ENCODE results near the gene AGBL1. TPM values are rescaled to one million over a fixed set of nuclear protein-coding genes. Genes with fewer than 3 reads are reported as not detected.

The AGBL1 gene
- total RNA-seq, 1 experiment from 2014 or later, result not detected

DNA sequence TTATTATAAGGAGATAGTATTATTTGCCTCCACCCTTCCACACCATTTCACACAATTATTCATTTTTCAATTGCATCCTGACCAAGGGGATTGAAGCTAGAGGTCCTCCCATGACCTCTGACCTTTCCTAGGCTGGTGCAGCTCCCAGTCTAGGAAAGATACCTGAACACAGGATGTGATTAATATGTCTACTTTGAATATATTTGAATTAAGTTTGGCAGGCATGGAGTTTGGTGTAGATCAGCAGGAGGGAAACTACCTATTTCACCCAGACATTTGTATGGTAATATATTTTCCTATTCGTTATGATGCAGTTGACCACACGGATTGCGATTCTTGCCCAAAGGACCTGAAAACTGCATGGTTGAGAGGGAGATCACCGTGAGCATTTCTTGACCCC is 596.3 kb downstream of the AGBL1 start:
- H2BK15ac ChIP-seq (ENCODE audit: low read depth, low read length), result no peak overlapping the region
- no peak overlapping the region for H2BK120ac ChIP-seq (ENCODE audit: low read depth, low read length, poor library complexity, severe bottlenecking)
- no peak overlapping the region for H3K23ac ChIP-seq (ENCODE audit: insufficient read length, low read depth, low read length)
- H3K14ac ChIP-seq (ENCODE audit: insufficient read depth, low read length), result no peak overlapping the region
- no peak overlapping the region for H3K18ac ChIP-seq (ENCODE audit: insufficient read length, low read depth, low read length)
- peaks cover 7 to 8% of the 10 kb centered on the region in 2 experiments for H3K4me1 Mint-ChIP-seq
- H2BK20ac ChIP-seq (ENCODE audit: low read depth, low read length, poor library complexity, severe bottlenecking), result no peak overlapping the region
- no peaks in the 10 kb centered on the region for H3K27me3 ChIP-seq (ENCODE audit: insufficient read depth, low read length)
- DNase-seq, result no peak
- no peak overlapping the region for H3K4me2 ChIP-seq (ENCODE audit: insufficient read depth, insufficient read length, low read length)
- H3K4me1 ChIP-seq (ENCODE audit: insufficient read depth, low read length), result no peaks in the 10 kb centered on the region
- no peak overlapping the region for H4K91ac ChIP-seq (ENCODE audit: insufficient read length, low read depth, low read length)
- H3K36me3 Mint-ChIP-seq (ENCODE audit: insufficient read depth in 1 of 3, low read depth in 3 of 3), result no peaks in the 10 kb centered on the region
- no peak overlapping the region for H3K27ac ChIP-seq (ENCODE audit: insufficient read length, low read depth, low read length)
- H2BK12ac ChIP-seq (ENCODE audit: insufficient read length, low read depth, low read length), result no peak overlapping the region
- no peak overlapping the region for H3K56ac ChIP-seq (ENCODE audit: insufficient read length, low read depth, low read length)
- no peak overlapping the region for H3K9ac ChIP-seq (ENCODE audit: extremely low read depth, insufficient read length, low read length)
- no peaks in the 10 kb centered on the region for H3K9me3 Mint-ChIP-seq
- no peaks in the 10 kb centered on the region for H4K20me1 ChIP-seq (ENCODE audit: control insufficient read depth, insufficient read depth, insufficient read length)
- TF ChIP-seq, protein P1, sequence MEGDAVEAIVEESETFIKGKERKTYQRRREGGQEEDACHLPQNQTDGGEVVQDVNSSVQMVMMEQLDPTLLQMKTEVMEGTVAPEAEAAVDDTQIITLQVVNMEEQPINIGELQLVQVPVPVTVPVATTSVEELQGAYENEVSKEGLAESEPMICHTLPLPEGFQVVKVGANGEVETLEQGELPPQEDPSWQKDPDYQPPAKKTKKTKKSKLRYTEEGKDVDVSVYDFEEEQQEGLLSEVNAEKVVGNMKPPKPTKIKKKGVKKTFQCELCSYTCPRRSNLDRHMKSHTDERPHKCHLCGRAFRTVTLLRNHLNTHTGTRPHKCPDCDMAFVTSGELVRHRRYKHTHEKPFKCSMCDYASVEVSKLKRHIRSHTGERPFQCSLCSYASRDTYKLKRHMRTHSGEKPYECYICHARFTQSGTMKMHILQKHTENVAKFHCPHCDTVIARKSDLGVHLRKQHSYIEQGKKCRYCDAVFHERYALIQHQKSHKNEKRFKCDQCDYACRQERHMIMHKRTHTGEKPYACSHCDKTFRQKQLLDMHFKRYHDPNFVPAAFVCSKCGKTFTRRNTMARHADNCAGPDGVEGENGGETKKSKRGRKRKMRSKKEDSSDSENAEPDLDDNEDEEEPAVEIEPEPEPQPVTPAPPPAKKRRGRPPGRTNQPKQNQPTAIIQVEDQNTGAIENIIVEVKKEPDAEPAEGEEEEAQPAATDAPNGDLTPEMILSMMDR (conservative IDR thresholded peaks at IDR 0.05), result no peak
- H4K8ac ChIP-seq (replicated peaks; ENCODE audit: insufficient read length, low read depth, low read length), result no peak overlapping the region
- H2AK5ac ChIP-seq (ENCODE audit: insufficient read length, low read length), result no peak overlapping the region
- WGBS (ENCODE audit: extremely low coverage, insufficient read length, low lambda C conversion rate), result no CpG with 5 or more reads among the region's 4 CpGs
- no peak overlapping the region for H2BK5ac ChIP-seq (ENCODE audit: insufficient read length, low read length)
- H3T11ph ChIP-seq (ENCODE audit: low read length), result no peak overlapping the region
- no peak overlapping the region for H2AFZ ChIP-seq (ENCODE audit: low read length)
- no peaks in the 10 kb centered on the region for H3K27me3 Mint-ChIP-seq (ENCODE audit: low read depth)
- no peaks in the 10 kb centered on the region for H3K79me1 ChIP-seq (ENCODE audit: insufficient read depth, low read depth, low read length, poor library complexity, severe bottlenecking)
- H3K9me3 ChIP-seq (ENCODE audit: control insufficient read depth, low read depth, low read length), result no peaks in the 10 kb centered on the region
- no peaks in the 10 kb centered on the region for H3K23me2 ChIP-seq (ENCODE audit: insufficient read length, low read depth, low read length, poor library complexity, severe bottlenecking)
- H3K79me2 ChIP-seq (ENCODE audit: insufficient read depth, low read length), result no peaks in the 10 kb centered on the region
- H3K4ac ChIP-seq (ENCODE audit: low read depth, low read length), result no peak overlapping the region
- no peak overlapping the region for H4K5ac ChIP-seq (ENCODE audit: insufficient read length, low read depth, low read length)
- H3K27ac Mint-ChIP-seq, result no peak overlapping the region
- no peak overlapping the region for H3K4me3 Mint-ChIP-seq

Measured in H9 (cell line).